HL-60/S4 treated with retinoic acid at 250 ng/mL for 4 days and 3 days (cell line): ENCODE data around the gene SPDYA.
"Not testable (repeated sequence)": the region's sequence is repeated elsewhere in the genome, so short reads cannot be mapped to it uniquely, and the experiment has no call there.

Experiments used
- in situ Hi-C: fragments of 300-500 bp; cut with MboI; formaldehyde crosslinking; loops from 2 replicates; pipeline ENCODE4 v1.7.0; 2022; ENCODE audit warnings: low sequenced_read_pairs

The SPDYA gene

GRCh38 chr2:28810384-28811285, at the start of gene SPDYA:
SPDYA (plus strand) TSS chr2:28810834; CDS start chr2:28816015, 5,181 bp downstream.
- in situ Hi-C loops = no loop called here

- in situ Hi-C loops = no loop called here
These were observed 49.2 kb upstream of the SPDYA start for GRCh38 chr2:28761420-28761819.

- in situ Hi-C loops = no loop called here
These were observed 45.5 kb upstream of the SPDYA start for GRCh38 chr2:28764909-28765711.

GRCh38 chr2:28766070-28766469, 44.6 kb upstream of the SPDYA start:
- in situ Hi-C loops = no loop called here

- in situ Hi-C loops = no loop called here
These were observed 43.3 kb upstream of the SPDYA start for GRCh38 chr2:28767337-28767736.

GRCh38 chr2:28768422-28768821, 42.2 kb upstream of the SPDYA start:
- in situ Hi-C loops = no loop called here

GRCh38 chr2:28768952-28769351, 41.7 kb upstream of the SPDYA start:
- in situ Hi-C loops = no loop called here

GRCh38 chr2:28772351-28772750, 38.3 kb upstream of the SPDYA start:
- in situ Hi-C loops = no loop called here

- in situ Hi-C loops = no loop called here
These were observed 34.2 kb upstream of the SPDYA start for GRCh38 chr2:28776471-28776870.

GRCh38 chr2:28778392-28778791, 32.2 kb upstream of the SPDYA start:
- in situ Hi-C loops = no loop called here

- in situ Hi-C loops = no loop called here
These were observed 31.6 kb upstream of the SPDYA start for GRCh38 chr2:28779001-28779400.

- in situ Hi-C loops = no loop called here
These were observed 30.1 kb upstream of the SPDYA start for GRCh38 chr2:28780496-28780895.

GRCh38 chr2:28782423-28782822, 28.2 kb upstream of the SPDYA start:
- in situ Hi-C loops = no loop called here

GRCh38 chr2:28784570-28784969, 26.1 kb upstream of the SPDYA start:
- in situ Hi-C loops = not testable (repeated sequence)

GRCh38 chr2:28796620-28797019, 14.0 kb upstream of the SPDYA start:
- in situ Hi-C loops = no loop called here

GRCh38 chr2:28801726-28802125, 8.9 kb upstream of the SPDYA start:
- in situ Hi-C loops = no loop called here

- in situ Hi-C loops = no loop called here
These were observed 7.6 kb upstream of the SPDYA start for GRCh38 chr2:28802975-28803429.

GRCh38 chr2:28809927-28810326, 707 bp upstream of the SPDYA start:
- in situ Hi-C loops = no loop called here

GRCh38 chr2:28818053-28818452, 7.4 kb downstream of the SPDYA start:
- in situ Hi-C loops = no loop called here

GRCh38 chr2:28821295-28821958, 10.8 kb downstream of the SPDYA start:
- in situ Hi-C loops = loop anchor here (10.0 kb wide), 1 partner anchor 373 kb away; no protein-coding TSS in a partner anchor

GRCh38 chr2:28822036-28822435, 11.4 kb downstream of the SPDYA start:
- in situ Hi-C loops = loop anchor here (10.0 kb wide), 1 partner anchor 373 kb away; no protein-coding TSS in a partner anchor
